Posterior vena cava (tissue), 2 donors: ENCODE measurements around the gene NR2F1-AS1. TPM values are rescaled to one million over a fixed set of nuclear protein-coding genes. Genes with fewer than 3 reads are reported as not detected.

Source experiments
- DNase-seq: peaks from one replicate; pipeline ENCODE4 v3.0.0-alpha.2; 2020; ENCODE audit warnings: low spot score
- intact Hi-C, 2 donors: fragments of 100-400 bp; cut with DNase I; formaldehyde crosslinking; loops; one replicate each; pipeline versions ENCODE4 v1.14.1 to v1.14.2; 2022 to 2023
- total RNA-seq, 2 donors: library from RNA; stranded (reverse); fragmentation: NEBNext Ultra II Directional; extraction: Animal tissue kit (Norgen Biotek cat#: 25700); gene quantifications; one replicate each; pipeline ENCODE4 v1.2.1, GENCODE V29; 2021
- donor health status: DM: yes; HTN: yes; CAD: no.
- donor health status: DM: yes; HTN: yes; CAD: no.

The NR2F1-AS1 gene
- total RNA-seq, 2 donors from 2014 or later = 19.7 to 25.6 TPM

DNA sequence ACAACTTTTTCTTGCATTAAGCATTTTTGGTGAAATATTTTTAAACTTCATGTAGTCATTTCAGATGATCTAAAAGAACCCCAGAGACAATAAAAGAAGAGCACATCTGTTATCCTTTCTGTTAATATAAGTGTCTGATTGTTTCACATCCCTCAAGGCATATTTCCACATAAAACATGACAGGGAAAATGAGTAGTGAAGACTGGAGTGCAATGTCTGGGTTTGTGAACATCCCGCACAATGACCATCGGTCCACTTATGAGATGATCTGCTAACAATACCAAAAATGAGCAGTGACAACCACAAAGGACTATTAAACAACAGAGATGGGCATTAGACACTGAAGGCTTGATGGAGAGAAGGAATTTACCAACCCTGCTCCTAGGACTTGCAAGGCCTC is 209.1 kb downstream of the NR2F1-AS1 start:
- DNase-seq = no peak

DNA sequence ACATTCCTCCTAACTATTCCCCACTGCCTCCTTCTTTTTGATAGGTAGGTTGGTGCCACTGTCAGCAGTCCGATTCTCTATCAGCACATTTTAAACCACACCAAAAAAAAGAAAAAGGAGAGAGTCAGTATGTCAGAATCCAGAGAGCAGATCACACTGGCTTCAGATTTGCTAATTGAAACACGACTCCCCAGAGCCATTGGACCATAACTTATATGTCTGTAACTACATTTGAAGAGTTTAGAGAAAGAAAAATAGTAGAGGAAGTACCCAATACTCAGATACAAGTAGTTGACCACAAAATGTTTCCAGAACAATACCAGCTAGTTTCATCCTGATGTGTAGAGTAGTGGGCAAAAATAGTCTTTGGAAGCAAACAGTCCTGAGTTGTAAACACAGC is 216.6 kb downstream of the NR2F1-AS1 start:
- DNase-seq = no peak
- intact Hi-C loops = no loop called here

More for the DNA sequence above, 209.1 kb downstream of the NR2F1-AS1 start:
- intact Hi-C loops = no loop called here

DNA sequence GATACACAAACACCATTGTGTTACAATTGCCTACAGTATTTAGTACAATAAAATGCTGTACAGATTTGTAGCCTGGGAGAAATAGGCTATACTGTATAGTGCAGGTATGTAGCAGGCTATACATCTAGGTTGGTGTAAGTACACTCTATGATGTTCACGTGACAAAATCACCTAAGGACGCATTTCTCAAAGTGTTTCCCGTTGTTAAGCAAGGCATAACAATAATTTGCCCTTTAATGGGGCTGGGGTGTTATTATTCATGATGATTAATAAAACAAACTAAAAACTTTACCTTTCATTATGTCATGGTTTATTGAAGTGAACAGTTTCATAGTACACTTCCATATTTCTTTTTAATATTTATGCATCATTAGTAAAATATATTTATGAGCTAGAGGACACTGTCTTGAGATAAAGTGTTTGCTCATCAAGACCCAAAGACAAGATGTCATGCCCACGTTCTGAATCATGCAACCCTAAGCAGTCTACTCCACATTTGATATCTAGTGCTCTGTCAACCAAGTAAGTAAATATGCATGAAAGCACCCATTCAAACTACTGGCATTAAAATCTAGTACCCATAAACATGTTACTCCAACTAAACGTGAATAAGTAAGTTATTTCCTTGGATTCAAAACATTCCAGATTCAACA is 220.5 kb downstream of the NR2F1-AS1 start:
- intact Hi-C loops = no loop called here
- no peak for DNase-seq

DNA sequence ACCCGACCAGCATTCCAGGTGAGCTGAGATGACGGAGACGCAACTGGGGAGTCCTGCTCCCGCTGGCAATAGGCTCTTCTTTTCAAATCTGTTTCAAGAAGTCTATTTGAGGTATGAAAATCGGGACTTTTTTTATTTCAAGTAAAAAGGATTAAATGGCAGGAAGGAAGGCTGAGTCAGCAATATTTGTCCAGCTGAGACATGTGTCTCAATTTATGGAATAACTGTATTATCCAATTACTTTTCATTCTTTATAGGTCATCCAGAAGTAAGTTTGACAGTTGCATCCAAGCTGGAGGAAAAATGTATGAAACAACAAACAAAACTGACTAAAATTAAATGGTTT is 221.1 kb downstream of the NR2F1-AS1 start:
- DNase-seq = no peak
- intact Hi-C loops = no loop called here

Other genes starting within 250 kb of the NR2F1-AS1 start
- 10 to 100 TPM; 31.5 to 41.7 TPM for gene NR2F1, start 2.0 kb upstream of the NR2F1-AS1 start, total RNA-seq
- gene POU5F2, start 160.4 kb upstream of the NR2F1-AS1 start, total RNA-seq = 1 to 10 TPM; 2.0 to 2.4 TPM